Measurements from ENCODE around the gene NFIA.

Gene NFIA

DNA sequence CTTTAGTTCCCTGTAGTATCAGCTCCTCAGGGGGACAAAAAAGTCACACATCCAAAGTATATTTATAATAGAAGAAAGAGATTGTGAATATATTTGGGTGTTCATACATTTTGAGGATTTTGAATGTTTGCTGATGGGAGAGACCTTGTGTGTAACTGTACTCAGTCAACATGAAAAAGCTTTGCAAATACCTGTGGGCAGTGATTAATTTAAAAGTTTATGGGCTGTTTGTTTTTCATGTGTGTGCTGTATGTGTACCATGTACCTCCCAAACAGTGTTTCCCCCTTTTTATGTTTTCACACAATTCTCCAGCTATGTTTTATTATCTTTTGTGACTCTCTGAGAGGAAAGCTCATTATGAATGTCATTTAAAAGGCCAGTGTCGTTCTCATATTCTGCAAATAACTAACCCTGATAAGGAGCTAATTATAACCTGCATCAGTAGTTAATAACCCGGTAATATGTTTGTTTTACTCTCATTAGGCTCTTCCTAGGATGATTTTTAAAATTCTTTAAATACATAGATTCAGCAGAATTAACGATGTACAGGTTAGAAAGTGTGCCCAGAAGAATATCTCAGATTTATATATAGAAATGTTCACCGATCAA lies 271.5 kb downstream of the NFIA start:
- DNase-seq (ENCODE audit: extremely low read depth in 1 of 2, low read depth in 1 of 2), result no peak

DNA sequence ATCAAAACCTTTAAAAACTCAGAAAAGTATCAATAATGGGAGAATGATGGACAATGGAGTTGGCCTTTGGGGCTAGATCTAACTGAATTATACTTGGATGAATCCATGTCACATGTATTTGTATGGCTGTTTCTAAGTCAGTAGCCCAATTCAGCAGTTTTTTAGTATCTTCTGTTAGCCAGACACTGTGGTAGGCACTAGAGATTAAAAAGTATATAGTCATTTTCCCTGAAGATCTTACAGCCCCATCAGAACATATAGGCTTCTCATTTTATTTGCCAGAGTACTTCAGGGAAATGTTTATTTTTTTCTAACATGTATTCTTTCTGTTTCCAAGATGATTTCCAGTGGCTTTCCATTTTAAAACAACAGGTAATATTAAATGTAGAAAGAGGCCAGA lies 273.7 kb downstream of the NFIA start:
- DNase-seq (ENCODE audit: extremely low read depth in 1 of 2, low read depth in 1 of 2), result no peak

DNA sequence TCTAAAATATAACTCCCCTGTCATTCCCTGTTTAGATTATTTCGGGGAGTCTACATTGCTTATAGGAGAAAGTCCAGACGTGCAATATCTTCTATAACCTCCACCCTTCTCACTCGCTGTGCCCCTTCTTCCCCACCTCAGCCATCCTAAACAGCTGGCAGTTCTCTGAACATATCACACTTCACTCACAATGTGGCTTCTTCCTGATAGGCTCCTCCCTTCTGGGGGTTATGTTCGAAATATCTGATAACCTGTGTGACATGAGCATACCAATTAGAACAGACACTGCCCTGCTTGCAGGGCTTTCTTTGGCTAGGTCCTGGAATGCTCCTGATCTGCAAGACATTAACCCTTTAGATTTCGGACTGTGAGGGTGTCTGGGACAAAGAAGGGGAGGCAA lies 274.6 kb downstream of the NFIA start:
- DNase-seq (ENCODE audit: extremely low read depth in 1 of 2, low read depth in 1 of 2), result no peak

DNA sequence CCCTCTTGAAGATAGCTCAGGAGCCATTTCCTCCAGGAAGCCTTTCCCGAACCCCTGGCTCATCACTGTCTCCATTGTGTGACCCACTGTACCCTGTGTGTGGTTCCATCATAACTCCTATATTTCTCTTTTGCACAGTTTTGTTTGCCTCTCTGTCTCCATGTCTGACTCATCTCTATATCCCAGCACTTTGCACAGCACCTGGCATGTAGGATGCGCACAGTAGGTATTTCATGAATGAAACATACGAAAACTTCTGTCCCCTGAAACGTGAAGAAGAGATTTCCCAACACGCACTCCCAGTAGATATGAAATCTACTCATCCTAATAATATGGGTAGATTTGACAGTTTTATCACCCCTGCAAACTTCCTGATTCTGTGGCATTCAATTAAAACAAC lies 275.2 kb downstream of the NFIA start:
- DNase-seq (ENCODE audit: extremely low read depth in 1 of 2, low read depth in 1 of 2), result no peak

DNA sequence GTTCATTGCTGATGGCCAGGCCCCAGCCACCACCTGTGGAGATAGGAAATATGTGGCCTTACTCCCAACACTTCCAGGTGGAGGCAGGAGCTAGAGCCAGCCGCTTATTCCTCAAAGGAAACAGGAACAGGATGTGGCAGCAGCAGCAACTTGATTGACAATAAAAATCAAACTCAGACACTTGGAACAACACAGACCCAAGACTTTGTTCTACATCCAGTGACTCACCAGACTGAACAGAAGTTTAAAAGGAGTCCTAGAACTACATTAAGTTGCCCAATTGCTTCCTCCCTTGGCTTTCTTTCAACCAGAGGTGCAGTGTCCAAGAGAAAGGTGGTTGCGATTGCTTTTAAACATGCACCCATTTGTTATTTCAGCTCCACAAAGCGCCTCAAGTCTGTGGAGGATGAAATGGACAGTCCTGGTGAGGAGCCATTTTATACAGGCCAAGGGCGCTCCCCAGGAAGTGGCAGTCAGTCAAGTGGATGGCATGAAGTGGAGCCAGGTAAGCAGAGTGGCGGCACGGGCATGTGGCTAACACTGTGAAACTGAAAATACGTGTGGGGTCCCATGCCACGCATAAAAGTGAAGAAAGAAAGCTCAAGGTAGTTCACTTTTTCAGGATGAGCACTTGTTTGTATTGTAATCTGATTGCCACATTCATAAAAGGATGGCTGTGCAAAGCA lies 276.6 kb downstream of the NFIA start:
- no peak for DNase-seq (ENCODE audit: extremely low read depth in 1 of 2, low read depth in 1 of 2)

DNA sequence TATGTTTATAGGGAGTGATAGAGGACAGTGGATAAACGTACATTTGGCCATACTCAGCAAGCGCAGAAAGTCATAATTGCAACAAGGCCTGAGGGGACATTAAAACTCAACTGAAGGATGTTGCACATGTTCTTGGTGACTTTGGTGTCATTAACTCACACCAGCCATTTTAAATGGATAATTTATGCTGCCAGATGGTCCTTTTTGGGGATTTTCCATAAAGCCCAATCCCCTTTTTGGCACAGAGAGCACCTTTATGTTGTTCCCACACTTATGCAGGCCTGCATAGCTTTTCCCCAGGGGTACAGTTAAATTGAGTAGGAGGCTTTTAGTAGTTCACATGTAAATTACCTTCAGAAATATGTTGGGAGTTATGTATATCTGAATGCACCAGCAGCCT lies 279.6 kb downstream of the NFIA start:
- DNase-seq (ENCODE audit: extremely low read depth in 1 of 2, low read depth in 1 of 2), result no peak

DNA sequence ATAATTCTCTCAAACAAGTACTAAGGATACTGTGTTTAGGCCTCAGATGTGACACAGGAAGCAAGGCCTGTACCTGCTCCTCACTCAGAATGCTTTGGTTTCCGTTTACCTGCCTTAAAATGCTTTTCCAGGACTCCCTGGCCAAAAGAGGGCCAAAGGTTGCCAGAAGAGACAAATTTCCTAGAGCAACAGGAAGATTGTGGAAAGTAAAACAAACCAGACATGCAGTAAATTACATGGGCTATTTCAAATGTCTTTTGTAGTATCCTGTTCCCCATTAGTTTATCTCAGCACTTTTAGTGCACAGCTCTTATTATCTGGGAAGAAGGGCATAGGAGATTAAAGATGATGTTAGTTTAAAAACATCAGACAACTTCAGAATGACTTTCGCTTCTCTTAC lies 280.0 kb downstream of the NFIA start:
- no peak for DNase-seq (ENCODE audit: extremely low read depth in 1 of 2, low read depth in 1 of 2)

DNA sequence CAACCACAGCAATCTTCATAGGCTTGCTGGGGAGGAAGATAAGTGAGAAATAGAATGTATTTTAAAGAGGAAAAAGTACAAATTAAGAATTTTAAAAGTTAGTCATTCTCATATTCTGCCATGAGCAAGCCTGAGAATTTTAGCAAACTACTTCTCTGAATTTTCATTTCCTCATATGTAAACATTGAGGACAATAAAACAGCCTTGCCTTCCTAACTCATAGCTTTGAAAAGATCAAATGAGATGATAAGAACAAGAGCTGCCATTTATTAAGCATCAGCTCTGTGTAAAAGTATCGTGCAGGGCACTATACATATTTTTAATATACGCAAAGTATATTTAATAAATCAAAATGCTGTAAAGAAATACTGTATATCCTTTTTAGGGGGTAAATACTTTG lies 286.0 kb downstream of the NFIA start:
- no peak for DNase-seq (ENCODE audit: extremely low read depth in 1 of 2, low read depth in 1 of 2)

DNA sequence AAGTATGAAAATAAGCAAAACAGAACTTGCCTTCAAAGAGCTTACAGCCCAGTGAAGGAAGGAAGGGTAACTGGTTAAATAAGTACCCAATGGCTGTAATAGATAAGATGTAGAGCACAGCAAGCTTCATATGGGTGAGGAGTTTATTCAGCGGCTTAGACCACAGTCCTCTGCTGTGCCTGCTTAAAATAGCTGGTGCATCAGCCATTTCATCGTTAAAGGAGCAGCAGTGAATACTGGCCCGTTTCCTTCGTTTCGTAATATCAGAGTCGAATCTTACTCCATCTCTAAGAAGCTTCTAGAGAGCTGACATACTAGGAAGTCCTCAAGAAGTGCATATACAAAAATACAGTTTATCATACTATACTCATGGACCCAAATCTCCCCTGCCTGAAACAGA lies 286.5 kb downstream of the NFIA start:
- no peak for DNase-seq (ENCODE audit: extremely low read depth in 1 of 2, low read depth in 1 of 2)

DNA sequence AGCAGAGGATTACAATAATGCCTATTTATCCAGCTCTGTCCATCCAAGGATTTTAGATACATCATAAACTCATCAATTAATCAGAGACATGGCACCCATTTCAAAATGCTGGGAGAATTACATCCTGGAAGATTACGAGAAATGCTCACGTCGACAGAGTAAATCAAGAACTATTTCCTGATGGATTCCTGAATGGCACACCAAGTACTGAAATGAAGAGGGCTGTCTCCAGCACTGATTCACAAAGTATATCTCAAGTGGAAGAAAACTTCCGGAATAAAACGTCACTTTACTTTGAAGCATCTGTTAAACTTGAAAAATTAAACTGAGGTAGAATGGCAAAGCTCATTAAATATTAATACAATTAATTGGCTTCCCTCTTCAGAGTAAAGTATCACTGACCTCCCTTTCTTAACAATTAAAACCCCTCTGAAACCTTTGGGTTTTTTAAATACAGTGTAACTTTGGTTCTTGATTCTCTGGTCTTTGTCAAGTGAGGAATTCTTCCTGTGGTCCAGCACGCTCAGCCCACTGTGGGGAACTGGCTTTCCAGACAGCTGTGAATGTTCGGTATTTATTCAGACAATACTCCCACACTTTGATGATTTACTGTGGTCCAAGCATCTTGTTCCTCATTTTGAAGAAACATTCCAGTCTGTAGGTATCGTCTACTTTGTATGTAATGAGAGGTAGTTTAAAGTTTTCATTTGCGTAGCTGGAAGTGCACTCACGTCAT lies 288.0 kb downstream of the NFIA start:
- DNase-seq (ENCODE audit: extremely low read depth in 1 of 2, low read depth in 1 of 2), result no peak

DNA sequence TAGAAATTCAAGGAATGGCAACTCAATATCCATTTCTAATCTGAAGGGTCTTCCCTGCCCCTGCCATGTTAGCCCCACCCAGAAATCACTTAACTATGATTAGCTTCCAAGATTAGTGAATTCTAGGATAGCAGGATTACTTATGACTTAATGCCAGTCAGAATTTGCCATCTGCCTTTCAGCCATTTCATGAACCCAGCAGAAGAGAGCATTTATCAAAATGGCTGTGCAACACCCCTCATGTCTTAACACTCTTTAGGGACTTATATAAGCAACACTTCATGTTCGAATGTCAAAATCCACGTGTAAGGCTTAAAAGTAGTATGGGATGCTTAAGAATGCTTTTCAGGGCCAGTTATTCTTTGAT lies 288.5 kb downstream of the NFIA start:
- DNase-seq (ENCODE audit: extremely low read depth in 1 of 2, low read depth in 1 of 2), result no peak

DNA sequence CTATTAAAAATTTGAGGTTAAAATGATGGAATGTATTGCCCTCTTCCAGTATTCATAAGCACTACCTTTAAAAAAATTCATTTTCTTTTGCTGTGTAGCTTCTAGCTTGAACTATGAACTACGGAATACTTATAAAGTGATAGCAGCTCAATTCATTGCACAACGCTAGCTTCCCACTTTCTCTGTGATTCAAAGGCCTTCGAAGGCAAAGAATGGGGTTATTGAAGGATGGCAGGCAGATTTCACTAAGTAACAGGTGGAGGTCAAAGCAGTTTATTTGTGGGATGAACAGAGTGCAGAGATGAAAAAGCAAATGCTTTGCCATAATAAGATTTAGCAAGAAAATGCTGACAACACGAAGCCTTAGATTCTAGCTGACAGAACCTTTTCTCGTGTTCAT lies 290.6 kb downstream of the NFIA start:
- DNase-seq (ENCODE audit: extremely low read depth in 1 of 2, low read depth in 1 of 2), result no peak

DNA sequence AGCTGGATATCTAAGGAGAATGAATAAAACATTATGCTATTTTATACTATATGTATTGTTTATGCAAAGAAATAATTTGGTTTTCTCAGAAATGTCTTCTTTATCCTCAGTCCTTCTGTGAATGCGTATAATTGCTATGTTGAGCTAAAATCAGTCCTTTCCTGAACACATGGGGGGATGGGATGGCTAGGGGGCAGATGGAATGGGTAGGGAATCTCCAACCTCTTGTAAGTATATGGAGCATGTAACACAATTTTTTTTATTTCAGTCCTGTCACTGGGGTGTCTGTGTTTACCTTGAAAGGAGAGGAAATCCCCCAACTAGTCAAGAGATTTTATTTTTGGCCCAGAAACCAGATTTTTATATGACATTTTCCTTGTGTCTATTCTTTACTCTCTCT lies 291.8 kb downstream of the NFIA start:
- no peak for DNase-seq (ENCODE audit: extremely low read depth in 1 of 2, low read depth in 1 of 2)

DNA sequence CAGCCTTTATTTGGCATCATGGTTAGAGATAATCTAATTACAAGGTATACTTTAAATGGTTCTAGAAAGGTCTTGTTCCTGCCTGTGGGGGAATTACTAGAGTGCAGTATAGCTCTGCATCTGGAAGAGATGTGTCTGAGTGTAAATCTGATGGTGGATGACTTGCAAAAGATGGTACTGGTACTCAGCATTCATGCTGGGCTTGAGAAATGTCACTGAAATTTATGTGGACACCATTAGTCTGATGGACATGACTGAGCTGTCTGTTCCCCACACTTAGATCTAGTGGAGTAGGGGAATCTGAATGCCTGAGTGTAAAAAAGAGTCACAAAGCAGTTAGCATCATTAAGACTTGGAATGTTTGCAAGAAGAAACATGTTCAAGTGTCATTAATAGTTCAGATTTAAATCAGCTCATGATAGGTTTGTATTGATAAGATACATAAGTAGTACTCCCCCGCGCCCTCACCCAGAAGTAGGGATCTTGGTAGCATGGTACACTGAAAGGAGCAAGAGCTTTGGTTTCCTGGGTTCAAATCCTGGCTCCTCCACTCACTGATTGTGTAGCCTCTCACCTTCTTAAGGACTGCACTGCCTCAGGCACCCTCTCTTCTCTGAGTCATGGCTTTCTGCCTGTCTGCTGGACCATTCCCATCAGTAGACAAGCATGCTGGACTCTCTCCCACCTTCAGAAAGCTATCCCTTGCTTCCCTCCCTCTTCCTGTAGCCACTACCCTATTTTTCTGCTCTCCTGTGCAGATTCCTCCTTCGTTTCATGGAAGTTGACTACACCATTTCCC lies 292.9 kb downstream of the NFIA start:
- DNase-seq (ENCODE audit: extremely low read depth in 1 of 2, low read depth in 1 of 2), result no peak

DNA sequence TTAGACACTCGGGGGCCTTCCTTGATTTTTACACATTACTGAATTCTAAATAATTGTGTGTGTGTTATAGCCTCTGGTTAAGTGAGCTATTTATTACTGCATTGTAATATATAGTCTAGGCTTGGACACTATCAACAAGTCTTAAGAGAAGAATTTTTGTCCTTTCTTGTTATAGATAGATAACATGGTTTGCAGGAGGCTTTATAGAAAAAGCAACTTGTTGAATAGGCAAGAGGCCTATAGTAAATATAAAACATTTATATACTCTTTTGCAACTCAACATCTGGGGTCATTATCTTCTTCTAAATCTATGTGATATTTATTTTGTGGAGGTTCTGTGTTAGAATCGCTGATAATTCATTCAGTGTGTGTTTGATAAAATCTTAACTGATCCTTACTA lies 293.8 kb downstream of the NFIA start:
- DNase-seq (ENCODE audit: extremely low read depth in 1 of 2, low read depth in 1 of 2), result no peak

DNA sequence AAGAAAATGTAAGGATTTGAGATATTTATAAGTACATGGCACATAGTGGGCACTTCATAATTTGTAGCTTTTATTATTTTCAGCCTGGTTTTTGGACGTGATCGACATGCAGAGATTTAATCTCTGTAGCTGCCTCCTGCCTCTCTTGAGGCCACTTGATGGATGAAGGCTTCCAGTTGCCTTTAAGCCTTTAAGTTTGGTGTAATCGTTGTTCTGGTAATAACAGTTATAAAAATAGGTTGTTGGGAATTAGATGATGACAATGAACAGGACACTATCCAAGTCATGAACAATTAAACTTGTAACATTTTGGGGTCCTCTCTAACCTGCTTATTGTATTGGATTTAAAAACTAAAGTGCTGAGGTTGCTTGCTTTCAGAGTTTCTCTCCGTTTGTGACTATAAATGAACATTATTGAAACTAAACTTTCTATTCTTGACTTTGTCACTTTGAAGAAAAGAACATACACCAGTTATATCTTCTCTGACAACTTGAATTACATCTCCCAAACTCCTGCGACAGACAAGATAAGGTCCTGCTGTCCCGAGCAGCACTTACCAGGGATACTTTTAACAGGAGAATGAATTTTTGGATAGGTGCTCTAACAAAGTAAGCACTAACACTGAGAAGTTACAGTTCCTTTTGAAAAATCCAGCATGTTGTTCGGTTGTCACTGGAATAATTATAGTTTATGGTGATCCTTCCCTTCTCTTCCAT lies 295.0 kb downstream of the NFIA start:
- no peak for DNase-seq (ENCODE audit: extremely low read depth in 1 of 2, low read depth in 1 of 2)

DNA sequence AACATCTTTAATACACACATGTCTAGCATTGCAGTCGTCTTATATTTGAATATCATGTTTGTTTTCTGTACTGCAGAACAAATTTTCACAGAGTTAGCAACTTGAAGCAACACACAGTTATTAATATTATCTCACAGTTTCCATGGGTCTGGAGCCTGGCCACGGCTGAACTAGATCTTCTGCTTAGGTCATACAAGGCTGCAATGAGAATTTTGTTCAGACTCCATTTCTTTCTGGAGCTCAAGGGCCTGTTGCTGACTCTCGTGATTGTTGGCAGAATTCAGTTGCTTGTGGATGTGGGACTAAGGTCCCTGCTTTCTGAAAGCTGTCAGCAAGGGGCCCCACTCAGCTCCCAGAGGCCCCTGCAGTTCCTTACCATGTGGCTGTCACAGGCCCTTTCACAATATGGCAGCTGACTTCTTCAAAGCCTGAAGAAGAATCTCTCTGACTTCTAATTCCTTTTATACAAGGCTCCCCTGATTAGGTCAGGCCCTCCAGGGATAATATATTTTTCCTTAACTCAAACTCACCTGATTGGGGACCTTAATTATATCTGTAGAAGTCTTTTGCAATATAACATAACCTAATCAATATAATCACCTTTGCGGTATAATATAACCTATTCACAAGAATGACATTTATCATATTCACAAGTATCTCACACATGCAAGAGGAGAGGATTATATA lies 296.3 kb downstream of the NFIA start:
- no peak for DNase-seq (ENCODE audit: extremely low read depth in 1 of 2, low read depth in 1 of 2)

DNA sequence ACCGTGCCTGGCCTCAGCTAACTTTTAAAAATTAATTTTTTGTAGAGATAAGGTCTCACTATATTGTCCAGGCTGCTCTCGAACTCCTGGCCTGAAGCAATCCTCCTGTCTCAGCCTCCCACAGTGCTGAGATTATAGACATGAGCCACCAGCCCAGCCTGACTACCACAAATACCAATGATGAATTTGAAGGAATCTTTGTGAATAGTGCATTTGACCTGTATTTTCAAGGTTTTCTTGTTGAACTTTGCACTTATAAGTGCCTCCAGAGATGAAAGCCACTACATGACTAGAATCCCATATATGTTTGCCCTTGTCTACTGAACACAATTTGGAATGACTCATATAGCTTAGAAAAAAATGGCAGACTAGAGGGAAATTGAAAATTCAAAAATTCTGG lies 297.3 kb downstream of the NFIA start:
- DNase-seq (ENCODE audit: extremely low read depth in 1 of 2, low read depth in 1 of 2), result no peak

DNA sequence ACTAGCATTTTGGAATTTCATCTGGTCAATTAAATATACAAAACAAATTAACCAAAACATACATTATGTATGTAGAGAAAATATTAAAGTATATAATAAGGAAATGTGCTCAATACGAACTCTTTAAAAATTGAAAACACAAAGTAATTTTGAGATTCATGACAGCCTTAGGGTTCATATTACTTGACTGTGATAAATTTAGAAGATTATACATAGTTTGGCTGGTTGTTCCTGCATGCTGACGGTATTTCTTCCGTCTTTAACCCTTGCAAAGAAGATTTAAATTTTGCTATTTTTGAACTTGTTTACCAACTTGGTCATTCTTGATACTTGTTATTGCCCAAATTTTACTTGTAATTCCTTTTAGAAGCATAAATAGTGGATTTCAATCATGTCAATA lies 298.2 kb downstream of the NFIA start:
- DNase-seq (ENCODE audit: extremely low read depth in 1 of 2, low read depth in 1 of 2), result no peak

DNA sequence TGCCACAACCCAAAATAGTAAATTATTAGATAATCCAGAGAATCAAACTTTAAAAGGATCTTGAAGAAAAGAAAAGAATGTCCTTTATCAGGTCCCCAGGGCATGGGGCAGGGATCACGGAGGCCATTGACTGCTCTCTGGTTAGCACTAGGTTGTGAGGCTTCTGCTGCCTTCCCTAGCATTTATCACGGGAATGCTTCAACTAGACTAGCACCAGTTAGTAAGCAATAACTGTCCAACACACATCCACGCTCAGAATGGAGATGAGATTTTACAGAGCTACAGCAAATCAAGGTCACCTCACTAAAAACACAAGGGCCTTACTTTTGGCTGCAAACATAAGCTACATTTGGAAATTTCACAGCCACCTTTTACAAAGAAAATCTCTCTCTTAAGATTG lies 304.0 kb downstream of the NFIA start:
- DNase-seq (ENCODE audit: extremely low read depth in 1 of 2, low read depth in 1 of 2), result no peak
